DMS 273 (cell line): ENCODE measurements around the gene MBNL1.

ENCODE experiments used
- DNase-seq: peaks from one replicate; lab custom pipeline; 2025; ENCODE audit not compliant: unreplicated experiment; lab: John Stamatoyannopoulos, UW

Gene MBNL1

GRCh38 chr3:152271501-152272236 is 2.9 kb downstream of the MBNL1 start:
- DNase-seq = no peak

- no peak for DNase-seq
Measured at GRCh38 chr3:152272771-152273242, 4.1 kb downstream of the MBNL1 start.

- no peak for DNase-seq
Measured at GRCh38 chr3:152276681-152277080, 8.0 kb downstream of the MBNL1 start.

- no peak for DNase-seq
Measured at GRCh38 chr3:152277198-152277597, 8.5 kb downstream of the MBNL1 start.

- no peak for DNase-seq
Measured at GRCh38 chr3:152278756-152279427, 10.2 kb downstream of the MBNL1 start.

- DNase-seq = no peak
Measured at GRCh38 chr3:152279479-152279878, 10.8 kb downstream of the MBNL1 start.

GRCh38 chr3:152280539-152280938 is 11.8 kb downstream of the MBNL1 start:
- no peak for DNase-seq

- no peak for DNase-seq
Measured at GRCh38 chr3:152281133-152281713, 12.5 kb downstream of the MBNL1 start.

GRCh38 chr3:152282813-152283212 is 14.1 kb downstream of the MBNL1 start:
- DNase-seq = no peak

- DNase-seq = no peak
Measured at GRCh38 chr3:152283492-152284381, 15.0 kb downstream of the MBNL1 start.

- no peak for DNase-seq
Measured at GRCh38 chr3:152284906-152285305, 16.2 kb downstream of the MBNL1 start.

- DNase-seq = no peak
Measured at GRCh38 chr3:152285509-152285908, 16.8 kb downstream of the MBNL1 start.

- DNase-seq = no peak
Measured at GRCh38 chr3:152287898-152288576, 19.3 kb downstream of the MBNL1 start.

GRCh38 chr3:152288681-152289080 is 20.0 kb downstream of the MBNL1 start:
- DNase-seq = no peak

GRCh38 chr3:152289708-152290107 is 21.0 kb downstream of the MBNL1 start:
- no peak for DNase-seq

- no peak for DNase-seq
Measured at GRCh38 chr3:152290374-152290773, 21.6 kb downstream of the MBNL1 start.

- DNase-seq = no peak
Measured at GRCh38 chr3:152291238-152291637, 22.5 kb downstream of the MBNL1 start.

- DNase-seq = no peak
Measured at GRCh38 chr3:152291649-152292066, 22.9 kb downstream of the MBNL1 start.

GRCh38 chr3:152292366-152292765 is 23.6 kb downstream of the MBNL1 start:
- no peak for DNase-seq

GRCh38 chr3:152293347-152294006 is 24.7 kb downstream of the MBNL1 start:
- no peak for DNase-seq
